ENCODE measurements around the gene SYCE1L.

Gene SYCE1L

DNA sequence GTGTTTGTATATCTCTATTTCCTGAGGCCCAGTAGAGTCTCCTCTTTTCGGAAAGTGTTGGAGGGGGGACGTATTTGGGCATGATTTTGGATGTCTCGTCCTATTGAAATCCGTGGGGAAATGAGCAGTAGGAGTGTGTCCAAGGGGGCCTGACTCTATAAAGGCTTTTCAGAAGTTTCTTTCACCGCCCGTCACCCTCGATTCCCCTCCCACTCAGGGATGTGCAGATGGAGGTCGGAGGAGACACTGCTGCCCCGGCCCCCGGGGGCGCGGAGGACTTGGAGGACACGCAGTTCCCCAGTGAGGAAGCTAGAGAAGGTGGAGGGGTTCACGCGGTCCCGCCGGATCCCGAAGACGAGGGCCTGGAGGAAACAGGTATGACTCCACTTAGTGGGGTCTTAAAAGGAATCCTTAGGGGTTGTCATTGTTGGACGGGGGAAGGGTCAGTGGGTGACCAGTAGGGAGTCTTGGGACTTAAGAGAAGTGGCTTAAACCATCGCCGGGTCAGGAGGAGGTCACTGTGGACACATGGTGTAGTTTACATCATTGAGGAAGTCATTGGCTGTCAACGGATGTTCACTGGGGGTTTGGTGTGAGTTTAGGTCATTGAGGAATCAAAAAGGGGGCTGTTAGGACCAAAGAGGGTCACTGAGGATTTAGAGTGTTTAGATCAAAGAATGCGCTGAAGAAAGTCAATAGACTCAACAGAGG lies 7.8 kb upstream of the SYCE1L start:
- TF ChIP-seq TAF1 (IDR thresholded peaks at IDR 0.05; ENCODE audit: borderline replicate concordance, insufficient read depth, low read length) (no peak), SIN3A (IDR thresholded peaks at IDR 0.05; ENCODE audit: borderline replicate concordance, insufficient read depth, low read length) (no peak), REST (IDR thresholded peaks at IDR 0.05; ENCODE audit: insufficient read depth in 1 of 2, low read depth in 2 of 2, low read length in 2 of 2) (no peak), POLR2AphosphoS5 (IDR thresholded peaks at IDR 0.05; ENCODE audit: low read depth, low read length) (no peak), FOXP2 (optimal IDR thresholded peaks at IDR 0.05; ENCODE audit: borderline replicate concordance, extremely low read depth, extremely low read length, insufficient read depth) (no peak)

DNA sequence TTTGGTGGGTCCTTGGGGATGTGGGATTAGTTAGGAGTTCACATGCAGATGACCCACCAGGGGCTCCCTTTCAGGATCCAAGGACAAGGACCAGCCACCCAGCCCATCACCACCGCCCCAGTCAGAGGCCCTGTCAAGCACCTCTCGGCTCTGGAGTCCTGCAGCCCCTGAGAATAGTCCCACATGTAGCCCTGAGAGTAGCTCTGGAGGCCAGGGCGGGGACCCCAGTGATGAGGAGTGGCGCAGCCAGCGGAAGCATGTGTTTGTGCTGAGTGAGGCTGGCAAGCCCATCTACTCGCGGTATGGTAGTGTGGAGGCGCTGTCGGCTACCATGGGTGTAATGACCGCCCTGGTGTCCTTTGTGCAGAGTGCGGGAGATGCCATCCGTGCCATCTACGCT lies 5.8 kb upstream of the SYCE1L start:
- TF ChIP-seq SIN3A (IDR thresholded peaks at IDR 0.05; ENCODE audit: borderline replicate concordance, insufficient read depth, low read length) (no peak), POLR2AphosphoS5 (IDR thresholded peaks at IDR 0.05; ENCODE audit: low read depth, low read length) (no peak)

- TF ChIP-seq TAF1 (IDR thresholded peaks at IDR 0.05; ENCODE audit: borderline replicate concordance, insufficient read depth, low read length), result no peak
- TF ChIP-seq REST (IDR thresholded peaks at IDR 0.05; ENCODE audit: insufficient read depth in 1 of 2, low read depth in 2 of 2, low read length in 2 of 2), result no peak
- TF ChIP-seq FOXP2 (optimal IDR thresholded peaks at IDR 0.05; ENCODE audit: borderline replicate concordance, extremely low read depth, extremely low read length, insufficient read depth), result no peak
- TF ChIP-seq SIN3A (IDR thresholded peaks at IDR 0.05; ENCODE audit: borderline replicate concordance, insufficient read depth, low read length), result no peak
- TF ChIP-seq POLR2AphosphoS5 (IDR thresholded peaks at IDR 0.05; ENCODE audit: low read depth, low read length), result no peak
Observed at GRCh38 chr16:77194295-77195231, 4.6 kb upstream of the SYCE1L start.

DNA sequence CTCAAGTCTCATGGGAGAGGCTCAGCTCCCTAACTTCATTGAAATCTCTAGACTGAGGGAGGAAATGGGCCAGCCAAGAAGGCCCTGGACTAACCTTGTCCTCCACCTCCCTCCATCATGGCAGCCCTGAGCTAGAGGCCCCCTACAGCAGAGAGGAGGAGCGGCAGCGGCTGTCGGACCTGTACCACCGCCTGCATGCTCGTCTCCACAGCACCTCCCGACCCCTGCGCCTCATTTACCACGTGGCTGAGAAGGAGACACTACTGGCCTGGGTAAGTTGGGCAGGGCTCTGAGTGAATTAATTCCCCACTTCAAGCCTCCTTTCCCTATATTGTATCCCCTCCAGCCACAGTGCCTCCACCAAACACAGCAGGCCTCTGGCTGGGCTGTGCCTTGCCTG lies 3.8 kb upstream of the SYCE1L start:
- TF ChIP-seq SIN3A (IDR thresholded peaks at IDR 0.05; ENCODE audit: borderline replicate concordance, insufficient read depth, low read length) (no peak), REST (IDR thresholded peaks at IDR 0.05; ENCODE audit: insufficient read depth in 1 of 2, low read depth in 2 of 2, low read length in 2 of 2) (no peak), TAF1 (IDR thresholded peaks at IDR 0.05; ENCODE audit: borderline replicate concordance, insufficient read depth, low read length) (no peak), FOXP2 (optimal IDR thresholded peaks at IDR 0.05; ENCODE audit: borderline replicate concordance, extremely low read depth, extremely low read length, insufficient read depth) (no peak), POLR2AphosphoS5 (IDR thresholded peaks at IDR 0.05; ENCODE audit: low read depth, low read length) (no peak)

- TF ChIP-seq TAF1 (IDR thresholded peaks at IDR 0.05; ENCODE audit: borderline replicate concordance, insufficient read depth, low read length) (no peak), SIN3A (IDR thresholded peaks at IDR 0.05; ENCODE audit: borderline replicate concordance, insufficient read depth, low read length) (no peak), FOXP2 (optimal IDR thresholded peaks at IDR 0.05; ENCODE audit: borderline replicate concordance, extremely low read depth, extremely low read length, insufficient read depth) (no peak), POLR2AphosphoS5 (IDR thresholded peaks at IDR 0.05; ENCODE audit: low read depth, low read length) (no peak), REST (IDR thresholded peaks at IDR 0.05; ENCODE audit: insufficient read depth in 1 of 2, low read depth in 2 of 2, low read length in 2 of 2) (no peak)
Observed at GRCh38 chr16:77197747-77198146, 1.5 kb upstream of the SYCE1L start.

All from PFSK-1 (cell line).